GM21367 (cell line): ENCODE measurements around the gene KLHL29.

ENCODE experiments used
- ATAC-seq: cut with Tn5 transposase; IDR thresholded peaks from one replicate; pipeline ENCODE4 v1.9.1; 2021; ENCODE audit not compliant: unreplicated experiment

The KLHL29 gene

DNA sequence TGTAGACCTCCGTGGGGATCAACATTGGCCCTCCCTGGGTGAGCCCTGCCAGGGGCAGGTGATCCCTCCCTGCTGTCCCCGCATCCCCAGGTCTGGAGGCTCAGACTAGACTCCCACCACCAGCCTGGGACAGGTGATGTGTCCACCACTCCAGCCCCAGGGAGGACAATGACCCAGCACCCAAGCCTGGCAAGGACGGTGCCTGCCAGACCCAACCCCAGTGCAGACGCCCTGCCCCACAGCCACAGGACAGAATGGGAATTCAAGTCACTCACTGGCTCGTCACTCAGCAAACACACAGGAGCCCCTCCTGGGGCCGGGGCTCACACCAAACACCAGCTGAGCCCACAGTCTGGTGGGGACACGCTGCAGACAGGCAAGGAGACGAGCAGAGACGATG lies 302.2 kb downstream of the KLHL29 start:
- no peak for ATAC-seq

- ATAC-seq: no peak
These were observed 302.7 kb downstream of the KLHL29 start for GRCh38 chr2:23687713-23688112.

- ATAC-seq: no peak
These were observed 303.6 kb downstream of the KLHL29 start for GRCh38 chr2:23688486-23689130.

GRCh38 chr2:23689131-23689700 lies 304.2 kb downstream of the KLHL29 start:
- ATAC-seq: no peak

DNA sequence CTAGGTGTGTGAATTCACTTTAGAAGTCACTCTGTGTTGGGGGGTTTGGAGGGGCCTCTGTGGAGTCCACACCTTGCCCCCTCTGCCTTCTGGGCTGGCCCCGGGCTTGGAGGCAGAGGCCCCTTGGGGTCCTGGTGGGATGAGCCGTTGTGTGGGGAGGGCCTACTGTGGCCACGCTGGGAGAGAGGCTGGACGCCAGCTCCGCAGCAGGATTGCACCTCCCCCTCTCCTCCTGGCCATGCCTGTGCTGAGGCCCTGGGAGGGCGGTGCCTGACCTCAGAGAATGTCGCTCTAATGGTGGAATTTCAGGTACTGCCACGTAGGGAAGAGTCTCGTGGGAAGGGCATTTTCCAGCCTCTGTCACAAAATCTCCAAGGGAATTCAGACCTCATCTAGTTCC lies 304.9 kb downstream of the KLHL29 start:
- no peak for ATAC-seq

- ATAC-seq: no peak
These were observed 305.6 kb downstream of the KLHL29 start for GRCh38 chr2:23690421-23691105.

GRCh38 chr2:23691106-23691470 lies 306.1 kb downstream of the KLHL29 start:
- no peak for ATAC-seq

GRCh38 chr2:23691565-23691964 lies 306.6 kb downstream of the KLHL29 start:
- no peak for ATAC-seq

DNA sequence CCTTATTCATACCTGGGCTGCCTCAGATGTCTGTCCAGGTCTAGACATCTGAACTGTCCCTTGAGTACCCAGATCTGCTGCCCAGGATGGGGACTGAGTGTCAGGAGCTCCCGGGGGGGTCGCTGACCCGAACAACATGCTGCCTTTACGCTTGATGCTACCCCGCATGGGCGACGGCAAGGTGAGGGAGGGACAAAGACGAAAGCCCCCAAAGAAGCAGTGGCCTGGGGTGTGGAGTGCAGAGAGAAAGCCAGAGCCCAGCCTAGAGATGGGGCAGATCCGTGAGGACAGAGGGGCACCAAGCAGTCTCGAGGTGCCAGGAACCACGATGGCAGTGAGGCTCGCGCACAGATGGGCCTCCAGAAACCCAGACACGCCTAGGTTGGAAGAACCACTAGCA lies 307.3 kb downstream of the KLHL29 start:
- ATAC-seq: no peak

- ATAC-seq: no peak
These were observed 308.0 kb downstream of the KLHL29 start for GRCh38 chr2:23692851-23693605.

GRCh38 chr2:23693606-23693951 lies 308.6 kb downstream of the KLHL29 start:
- ATAC-seq: no peak

GRCh38 chr2:23694058-23695045 lies 309.4 kb downstream of the KLHL29 start:
- ATAC-seq: no peak

DNA sequence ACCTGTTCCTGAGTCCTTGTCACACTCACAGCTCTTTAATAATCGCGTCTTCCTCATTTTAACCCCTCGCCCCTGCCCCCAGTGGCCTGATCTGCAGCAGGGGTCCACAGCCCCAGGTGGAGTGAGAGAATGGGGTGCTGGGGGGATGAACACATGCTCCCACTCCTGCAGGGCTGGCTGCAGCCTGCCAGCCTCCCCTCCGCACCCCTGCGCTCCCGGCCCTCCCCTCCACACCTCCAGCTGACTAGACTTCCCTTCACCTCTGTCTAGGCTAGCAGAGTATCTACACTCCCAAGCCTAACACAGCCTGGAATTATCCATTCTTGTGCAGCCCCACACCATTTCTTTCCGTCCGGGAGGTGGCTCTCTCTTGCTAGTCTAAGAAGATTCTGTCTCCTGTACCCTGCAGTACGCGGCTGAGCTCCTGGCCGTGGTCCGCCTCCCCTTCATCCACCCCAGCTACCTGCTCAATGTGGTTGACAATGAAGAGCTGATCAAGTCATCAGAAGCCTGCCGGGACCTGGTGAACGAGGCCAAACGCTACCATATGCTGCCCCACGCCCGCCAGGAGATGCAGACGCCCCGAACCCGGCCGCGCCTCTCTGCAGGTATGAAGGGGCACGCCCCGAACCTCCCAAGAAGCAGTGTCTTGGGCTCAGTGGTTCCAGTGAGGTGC lies 310.4 kb downstream of the KLHL29 start:
- ATAC-seq: no peak

DNA sequence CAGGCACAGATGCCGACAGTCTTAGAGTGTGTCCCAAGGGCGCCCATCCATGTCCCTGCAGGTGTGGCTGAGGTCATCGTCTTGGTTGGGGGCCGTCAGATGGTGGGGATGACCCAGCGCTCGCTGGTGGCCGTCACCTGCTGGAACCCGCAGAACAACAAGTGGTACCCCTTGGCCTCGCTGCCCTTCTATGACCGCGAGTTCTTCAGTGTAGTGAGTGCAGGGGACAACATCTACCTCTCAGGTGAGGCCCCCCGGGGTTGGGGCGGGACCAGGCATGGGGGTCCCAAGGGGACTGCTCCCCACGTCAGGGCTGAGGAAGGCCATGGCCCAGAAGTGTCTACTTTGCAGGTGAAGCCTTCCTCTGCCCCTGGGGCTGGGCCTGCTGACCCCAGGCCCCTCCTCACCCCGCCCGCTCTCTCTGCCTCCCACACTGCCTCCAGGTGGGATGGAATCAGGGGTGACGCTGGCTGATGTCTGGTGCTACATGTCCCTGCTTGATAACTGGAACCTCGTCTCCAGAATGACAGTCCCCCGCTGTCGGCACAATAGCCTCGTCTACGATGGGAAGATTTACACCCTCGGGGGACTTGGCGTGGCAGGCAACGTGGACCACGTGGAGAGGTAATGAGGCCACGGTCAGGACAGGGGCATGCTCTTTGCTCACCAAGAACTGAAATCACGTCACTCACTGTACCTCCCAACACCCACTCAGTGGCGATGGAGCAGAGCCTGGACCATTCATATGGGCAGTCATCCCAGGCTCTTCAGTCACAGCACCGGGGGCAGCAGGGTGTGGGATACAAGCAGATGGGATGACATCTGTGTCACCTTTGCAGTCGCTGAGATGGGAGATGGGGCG lies 311.1 kb downstream of the KLHL29 start:
- ATAC-seq: no peak

DNA sequence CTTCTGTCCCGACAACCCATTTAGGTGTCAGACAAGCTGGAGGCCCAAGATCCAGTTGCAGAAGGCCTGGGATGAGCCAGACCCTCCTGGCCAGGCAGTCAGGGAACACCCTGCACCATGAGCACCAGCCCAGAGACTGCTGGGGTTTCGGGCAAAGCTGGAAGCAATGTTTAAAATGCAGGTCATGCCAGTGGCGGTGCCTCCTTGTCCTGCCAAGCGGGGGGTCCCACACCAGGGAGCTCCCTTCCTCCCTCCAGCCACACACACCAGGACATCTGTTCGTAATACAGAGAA lies 311.7 kb downstream of the KLHL29 start:
- no peak for ATAC-seq

DNA sequence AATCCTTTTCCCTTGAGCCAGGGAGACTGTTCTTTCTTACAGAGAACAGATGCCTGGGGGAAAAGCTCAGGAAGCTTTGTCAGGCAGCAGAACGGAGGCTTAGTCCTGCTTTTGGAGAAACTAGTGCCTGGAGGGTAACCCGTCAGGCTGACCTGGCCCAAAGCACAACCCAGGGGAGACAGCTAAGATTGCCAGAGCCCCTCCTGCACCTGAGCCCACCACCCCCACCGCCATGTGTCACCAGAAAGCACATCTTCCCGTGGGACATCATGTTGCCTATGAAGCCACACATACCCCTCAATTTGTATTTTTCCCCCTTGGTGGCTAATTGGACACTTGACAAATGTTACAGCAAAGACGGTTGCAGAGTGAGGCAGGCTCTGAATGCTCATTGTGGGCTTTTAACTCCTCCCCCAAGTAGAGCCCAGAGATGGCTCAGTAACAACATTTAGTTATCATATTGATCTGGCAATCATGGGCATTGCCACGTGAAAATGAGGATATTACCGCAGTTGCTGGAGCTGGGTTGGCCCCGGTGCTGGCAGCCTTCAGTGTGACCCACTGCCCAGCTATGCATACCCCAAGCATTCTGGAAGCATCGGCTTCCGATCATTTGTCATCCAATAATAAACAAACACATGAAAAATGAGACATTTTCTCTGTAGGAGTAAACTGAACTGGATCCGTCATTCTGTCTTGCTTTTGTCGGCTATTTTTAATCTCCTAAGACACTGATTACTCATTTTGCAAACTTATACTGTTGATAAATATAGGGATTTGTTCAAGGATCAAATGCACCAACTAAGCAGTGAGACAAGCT lies 312.5 kb downstream of the KLHL29 start:
- ATAC-seq: no peak

DNA sequence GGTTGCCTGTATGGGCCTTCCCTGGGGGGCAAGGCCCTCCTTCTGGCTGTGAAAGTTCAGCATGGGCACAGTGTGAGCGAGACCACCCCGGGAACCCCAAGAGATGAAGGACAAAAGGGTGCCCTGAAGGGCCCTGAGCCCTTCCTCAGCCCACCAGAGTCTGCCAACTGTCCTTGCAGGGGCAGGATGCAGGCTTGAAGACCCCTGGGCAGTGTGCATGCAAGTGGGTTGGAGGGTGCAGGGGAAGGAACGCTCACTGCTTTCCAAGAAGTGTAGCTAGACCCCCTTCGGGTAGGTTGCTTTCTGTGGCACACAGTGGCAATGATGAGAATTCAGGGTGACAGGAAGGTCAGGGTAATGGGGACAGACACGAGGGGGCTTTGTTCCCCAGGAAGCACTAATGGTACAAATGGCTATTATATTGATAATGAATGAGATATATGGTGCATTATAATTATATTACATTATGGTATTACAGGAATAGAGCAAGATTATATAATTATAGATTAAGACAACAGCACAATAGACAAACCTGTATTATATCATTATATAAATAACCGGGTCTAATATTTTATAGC lies 313.2 kb downstream of the KLHL29 start:
- no peak for ATAC-seq
